Neural progenitor cell (in vitro differentiated cells): ENCODE data around the gene RNF213. TPM values are rescaled to one million over a fixed set of nuclear protein-coding genes. Genes with fewer than 3 reads are reported as not detected.

ENCODE experiments used
- DNase-seq: peaks from one replicate; pipeline ENCODE4 v3.0.0-alpha.2; 2016; ENCODE audit warnings: low spot score
- H2AFZ ChIP-seq: fragments of 200-600 bp; sonication (generic); replicated peaks from 2 replicates; pipeline ENCODE4 v1.6.1; 2016; ENCODE audit warnings: antibody characterized with exemption
- H3F3A ChIP-seq: fragments of 200-600 bp; sonication (generic); 2 replicates; pipeline ENCODE4 v1.6.1; 2016; ENCODE audit warnings: antibody characterized with exemption, low read depth
- H3K27ac ChIP-seq: fragments of 200-600 bp; sonication (generic); 2 replicates; pipeline ENCODE4 v1.5.1; 2016; ENCODE audit warnings: mild to moderate bottlenecking
- H3K27me3 ChIP-seq: fragments of 200-600 bp; sonication (generic); 2 replicates; pipeline ENCODE4 v1.6.1; 2016; ENCODE audit warnings: mild to moderate bottlenecking, moderate library complexity
- H3K36me3 ChIP-seq: fragments of 200-600 bp; sonication (generic); 2 replicates; pipeline ENCODE4 v1.5.1; 2016
- H3K4me1 ChIP-seq: fragments of 200-600 bp; sonication (generic); 2 replicates; pipeline ENCODE4 v1.6.1; 2016; ENCODE audit warnings: mixed run types
- H3K4me2 ChIP-seq: fragments of 200-600 bp; sonication (generic); 2 replicates; pipeline ENCODE4 v1.6.1; 2016
- H3K4me3 ChIP-seq: fragments of 200-600 bp; sonication (generic); 2 replicates; pipeline ENCODE4 v1.5.1; 2016
- H3K79me2 ChIP-seq: fragments of 200-600 bp; sonication (generic); 2 replicates; pipeline ENCODE4 v1.6.1; 2016; ENCODE audit warnings: low read depth
- H3K9ac ChIP-seq: fragments of 200-600 bp; sonication (generic); 2 replicates; pipeline ENCODE4 v1.6.1; 2016
- H3K9me3 ChIP-seq: fragments of 200-600 bp; sonication (generic); 2 replicates; pipeline ENCODE4 v1.5.1; 2016; ENCODE audit warnings: low read depth
- H4K20me1 ChIP-seq: fragments of 200-600 bp; sonication (generic); 2 replicates; pipeline ENCODE4 v1.6.1; 2016; ENCODE audit warnings: low read depth
- H3K27ac Mint-ChIP-seq: 3 replicates; pipeline ENCODE4 v1.8.0; 2021; ENCODE audit warnings: mixed read lengths
- H3K27me3 Mint-ChIP-seq: 2 replicates; pipeline ENCODE4 v1.8.0; 2022; ENCODE audit warnings: low read depth, mild to moderate bottlenecking, inconsistent platforms, moderate library complexity, mixed read lengths; ENCODE audit not compliant: insufficient read depth
- H3K36me3 Mint-ChIP-seq: 3 replicates; pipeline ENCODE4 v1.8.0; 2021; ENCODE audit warnings: mixed read lengths
- H3K4me1 Mint-ChIP-seq: 3 replicates; pipeline ENCODE4 v1.8.0; 2021; ENCODE audit warnings: mixed read lengths
- H3K4me3 Mint-ChIP-seq: 3 replicates; pipeline ENCODE4 v1.8.0; 2021; ENCODE audit warnings: mild to moderate bottlenecking, moderate library complexity, mixed read lengths
- H3K9me3 Mint-ChIP-seq: 3 replicates; pipeline ENCODE4 v1.8.0; 2020; ENCODE audit warnings: mixed read lengths
- CTCF ChIP-seq: fragments of 200-600 bp; sonication (generic); IDR thresholded peaks from 2 replicates; pipeline ENCODE4 v1.5.1; 2017; ENCODE audit warnings: antibody characterized with exemption, mild to moderate bottlenecking
- EZH2 ChIP-seq: fragments of 200-600 bp; sonication (generic); IDR thresholded peaks from 2 replicates; pipeline ENCODE4 v1.6.1; 2017; ENCODE audit warnings: antibody characterized with exemption, mild to moderate bottlenecking, moderate library complexity
- EZH2phosphoT487 ChIP-seq: fragments of 200-600 bp; sonication (generic); IDR thresholded peaks from 2 replicates; pipeline ENCODE4 v1.6.1; 2017; ENCODE audit warnings: antibody characterized with exemption
- total RNA-seq: library from RNA; depleted of rRNA; stranded (reverse); fragments of >200 nt; gene quantifications from 2 replicates; pipeline ENCODE4 v1.2.3, GENCODE V29; 2015; ENCODE audit warnings: low replicate concordance

Gene RNF213
- total RNA-seq, 1 donor from 2014 or later, result 19.8 TPM

- no peak overlapping the region for H3K4me2 ChIP-seq
- no peaks in the 10 kb centered on the region for H3K4me1 ChIP-seq
- DNase-seq, result no peak
- H2AFZ ChIP-seq, result no peak overlapping the region
- peaks cover 13% of the 10 kb centered on the region for H3K36me3 Mint-ChIP-seq
- H3K27me3 ChIP-seq, result no peaks in the 10 kb centered on the region
- no peak overlapping the region for H3K4me3 Mint-ChIP-seq
- H3K79me2 ChIP-seq, result no peaks in the 10 kb centered on the region
- TF ChIP-seq EZH2, result no peak
- TF ChIP-seq CTCF, result no peak
- TF ChIP-seq EZH2phosphoT487, result no peak
- peak overlapping the region; percentile 83 for H3K27ac Mint-ChIP-seq
- no peak overlapping the region for H3K4me3 ChIP-seq
- peaks cover 2% of the 10 kb centered on the region for H3K27me3 Mint-ChIP-seq
- no peaks in the 10 kb centered on the region for H3K36me3 ChIP-seq
- no peaks in the 10 kb centered on the region for H3F3A ChIP-seq
- no peaks in the 10 kb centered on the region for H3K9me3 ChIP-seq
- no peaks in the 10 kb centered on the region for H3K4me1 Mint-ChIP-seq
- no peaks in the 10 kb centered on the region for H3K9me3 Mint-ChIP-seq
- no peaks in the 10 kb centered on the region for H4K20me1 ChIP-seq
- no peak overlapping the region for H3K27ac ChIP-seq
- H3K9ac ChIP-seq, result no peak overlapping the region
These were observed 14.9 kb upstream of the RNF213 start for GRCh38 chr17:80245566-80246265.

DNA sequence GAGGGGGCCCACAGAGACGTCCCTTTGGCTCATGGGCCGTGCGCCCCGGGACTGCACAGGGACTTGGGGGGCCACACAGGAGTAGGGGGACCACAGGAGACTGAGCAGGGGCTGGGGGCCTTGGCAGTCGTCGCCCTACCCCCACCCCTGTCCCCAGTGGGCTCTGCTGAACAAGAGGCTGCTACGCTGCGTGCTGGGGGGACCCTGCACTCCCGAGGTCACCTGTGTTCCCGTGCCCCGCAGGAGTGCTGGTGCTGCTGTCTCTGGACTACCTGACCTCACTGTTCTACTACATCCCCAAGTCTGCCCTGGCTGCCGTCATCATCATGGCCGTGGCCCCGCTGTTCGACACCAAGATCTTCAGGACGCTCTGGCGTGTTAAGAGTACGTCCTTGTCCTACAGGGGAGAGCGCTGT lies 14.4 kb upstream of the RNF213 start:
- H3K79me2 ChIP-seq, result no peaks in the 10 kb centered on the region
- no peak overlapping the region for H3K4me3 ChIP-seq
- H3K4me1 ChIP-seq, result no peaks in the 10 kb centered on the region
- H4K20me1 ChIP-seq, result no peaks in the 10 kb centered on the region
- no peak overlapping the region for H3K9ac ChIP-seq
- no peak for DNase-seq
- no peaks in the 10 kb centered on the region for H3K9me3 ChIP-seq
- no peak overlapping the region for H3K27ac ChIP-seq
- H3K4me2 ChIP-seq, result no peak overlapping the region
- peaks cover 13% of the 10 kb centered on the region for H3K36me3 Mint-ChIP-seq
- H2AFZ ChIP-seq, result no peak overlapping the region
- no peaks in the 10 kb centered on the region for H3F3A ChIP-seq
- no peak for TF ChIP-seq EZH2phosphoT487
- TF ChIP-seq EZH2, result no peak
- no peak for TF ChIP-seq CTCF
- no peak overlapping the region for H3K4me3 Mint-ChIP-seq
- H3K27me3 Mint-ChIP-seq, result peaks cover 2% of the 10 kb centered on the region
- H3K27ac Mint-ChIP-seq, result no peak overlapping the region
- H3K4me1 Mint-ChIP-seq, result no peaks in the 10 kb centered on the region
- no peaks in the 10 kb centered on the region for H3K9me3 Mint-ChIP-seq
- no peaks in the 10 kb centered on the region for H3K27me3 ChIP-seq
- no peaks in the 10 kb centered on the region for H3K36me3 ChIP-seq

GRCh38 chr17:80246726-80247125 lies 13.9 kb upstream of the RNF213 start:
- Histone ChIP-seq H3K79me2 (no peaks in the 10 kb centered on the region), H2AFZ (no peak overlapping the region), H3K36me3 (no peaks in the 10 kb centered on the region), H3K9ac (no peak overlapping the region), H3K9me3 (no peaks in the 10 kb centered on the region), H3K27me3 (no peaks in the 10 kb centered on the region), H3F3A (no peaks in the 10 kb centered on the region), H3K4me1 (no peaks in the 10 kb centered on the region), H3K27ac (no peak overlapping the region), H3K4me3 (no peak overlapping the region), H4K20me1 (no peaks in the 10 kb centered on the region), H3K4me2 (no peak overlapping the region)
- TF ChIP-seq CTCF (no peak), EZH2phosphoT487 (no peak), EZH2 (no peak)
- Mint-ChIP-seq H3K4me3 (no peak overlapping the region), H3K36me3 (peaks cover 11% of the 10 kb centered on the region), H3K9me3 (no peaks in the 10 kb centered on the region), H3K4me1 (no peaks in the 10 kb centered on the region), H3K27me3 (peaks cover 2% of the 10 kb centered on the region), H3K27ac (no peak overlapping the region)
- no peak for DNase-seq
